HG02973 (cell line): ENCODE results near the gene OLFM1.

Experiments used
- ATAC-seq: cut with Tn5 transposase; IDR thresholded peaks from one replicate; pipeline ENCODE4 v1.9.1; 2021; ENCODE audit warnings: moderate library complexity; ENCODE audit not compliant: unreplicated experiment

The OLFM1 gene

DNA sequence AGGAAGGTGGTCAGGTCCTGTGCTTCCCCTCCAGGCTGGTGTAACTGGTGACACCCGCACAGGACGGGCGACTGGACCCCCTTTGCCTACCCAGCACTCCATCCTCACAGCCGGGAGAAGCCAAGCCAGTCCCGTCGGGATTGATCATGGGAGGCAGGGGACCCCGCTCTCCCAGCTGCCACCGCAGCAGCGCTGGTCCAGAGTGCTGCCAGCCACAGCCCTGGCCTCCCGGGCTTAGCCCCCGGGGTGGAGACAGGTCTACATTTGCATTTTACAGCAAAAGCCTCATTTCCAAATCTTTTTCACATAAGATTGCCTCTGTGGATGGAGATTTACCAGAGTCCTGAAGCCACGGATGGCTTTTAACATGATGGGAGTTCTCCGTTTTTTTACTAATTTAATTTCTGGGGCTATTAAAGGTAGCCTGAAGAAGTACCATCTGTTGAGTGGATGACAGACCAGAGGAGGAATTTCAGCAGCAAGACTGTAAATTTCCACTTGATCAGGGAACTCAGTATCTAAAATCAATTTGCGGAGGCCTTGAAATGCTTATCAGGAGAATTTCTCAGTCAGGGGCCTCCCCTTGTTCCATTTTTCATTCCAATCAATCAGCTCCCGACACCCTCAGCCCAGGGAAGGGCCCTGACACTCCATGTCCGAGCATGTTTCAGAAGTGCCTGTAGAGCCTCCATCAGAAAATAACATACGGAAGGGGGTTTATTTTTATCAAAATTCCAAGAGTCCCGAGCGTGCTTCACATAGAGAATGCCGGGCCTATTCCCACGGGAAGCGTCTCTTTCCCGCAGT, 80.6 kb downstream of the OLFM1 start:
- ATAC-seq, result no peak

DNA sequence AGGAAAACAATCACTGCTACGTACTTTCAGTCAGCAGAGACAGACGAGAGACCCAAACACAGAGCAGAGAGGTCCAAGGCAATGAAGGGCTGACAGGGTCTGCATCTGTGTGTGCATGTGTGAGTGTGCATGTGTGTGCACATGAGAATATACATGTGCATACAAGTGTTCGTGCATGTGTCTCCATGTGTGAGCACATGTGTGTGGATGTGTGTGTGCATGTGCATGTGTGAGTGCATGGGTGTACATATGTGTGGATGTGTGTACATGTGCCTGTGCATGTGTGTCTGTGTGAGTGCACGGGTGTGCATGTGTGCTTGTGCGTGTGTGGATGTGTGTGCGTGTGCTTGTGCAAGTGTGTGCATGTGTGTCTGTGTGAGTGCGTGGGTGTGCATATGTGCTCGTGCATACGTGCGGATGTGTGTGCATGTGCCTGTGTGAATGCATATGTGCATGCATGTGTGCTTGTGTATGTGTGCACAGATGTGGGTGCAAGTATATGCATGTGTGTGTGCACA, 82.3 kb downstream of the OLFM1 start:
- ATAC-seq, result no peak

DNA sequence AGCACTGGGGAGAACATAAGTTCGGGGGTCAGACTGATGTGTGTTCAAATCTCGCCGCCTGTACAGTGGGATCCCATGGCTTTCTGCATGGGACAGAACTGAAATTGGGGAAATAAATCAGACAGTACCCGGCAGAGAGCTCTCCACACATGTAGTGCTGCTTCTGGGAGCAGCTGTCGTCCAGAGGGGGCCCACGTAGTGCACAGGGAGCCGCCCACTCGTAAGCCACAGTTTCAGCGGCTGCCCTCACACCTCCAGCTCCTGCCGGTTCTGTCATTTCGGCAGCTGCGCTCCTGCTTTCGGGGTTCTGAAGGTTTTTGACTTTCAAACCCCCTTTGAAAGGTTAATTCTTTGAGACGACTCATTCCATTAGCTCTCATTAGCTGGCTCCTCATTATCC, 83.1 kb downstream of the OLFM1 start:
- no peak for ATAC-seq
